ENCODE data around the gene PGS1.

Gene PGS1

DNA sequence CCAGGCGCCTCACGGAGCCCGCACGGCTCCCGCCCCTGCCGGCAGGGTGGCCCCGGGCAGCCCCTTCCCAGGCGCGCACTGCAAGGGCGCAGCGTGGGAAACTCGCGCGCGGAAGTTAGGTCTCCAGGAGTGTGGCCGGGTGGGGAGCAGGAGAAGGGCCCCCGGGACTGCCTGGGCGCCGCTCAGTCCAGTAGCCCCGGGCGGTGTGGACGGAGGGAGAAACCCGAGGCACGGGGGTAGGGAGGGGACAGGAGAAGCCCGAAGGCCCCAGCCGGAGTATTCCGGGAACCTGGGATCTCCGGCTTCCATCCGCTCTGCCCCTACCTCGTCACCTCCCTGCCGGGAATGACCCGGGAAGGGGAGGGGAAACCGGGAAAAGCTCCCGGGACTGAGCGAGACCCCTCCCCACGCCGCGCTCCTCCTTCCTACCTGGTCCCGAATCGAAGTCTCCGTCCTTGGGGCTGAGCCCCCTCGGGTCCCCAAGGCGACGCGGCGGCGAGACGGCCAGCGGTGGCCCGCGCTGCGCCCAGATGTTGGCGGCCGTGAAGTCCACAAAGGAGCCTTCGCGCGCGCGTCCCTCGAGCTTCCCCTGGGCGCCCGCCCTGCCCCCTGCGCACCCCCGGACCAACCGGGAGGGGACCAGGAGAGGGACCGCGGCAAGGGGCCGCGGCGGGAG is 19.0 kb upstream of the PGS1 start:
- CTCF ChIA-PET: interaction anchor here (0.6 to 5.5 kb wide), 3 partner anchors 41 to 207 kb away, joined by 3 to 78 read pairs (median 13); no protein-coding TSS in a partner anchor
- TF ChIP-seq CTCF (conservative IDR thresholded peaks at IDR 0.05; ENCODE audit: low read depth): no peak
- H3K27ac ChIP-seq: peak overlapping the region; percentile 80
- no peak for DNase-seq (ENCODE audit: low spot score)
- POLR2A ChIA-PET (ENCODE audit: low non-redundant PET): interaction anchor here (0.5 kb wide), 1 partner anchor 105 kb away, joined by 3 read pairs; no protein-coding TSS in a partner anchor

GRCh38 chr17:78359997-78360370 is 18.5 kb upstream of the PGS1 start, which contains the start of gene SOCS3:
SOCS3 (minus strand) TSS chr17:78360077; CDS start chr17:78359095, 982 bp downstream.
- ChIA-PET CTCF (interaction anchor here (0.6 to 5.5 kb wide), 6 partner anchors 13 to 155 kb away, joined by 3 to 78 read pairs (median 5); no protein-coding TSS in a partner anchor), POLR2A (ENCODE audit: low non-redundant PET) (no interaction called here)
- TF ChIP-seq CTCF (conservative IDR thresholded peaks at IDR 0.05; ENCODE audit: low read depth): no peak
- H3K27ac ChIP-seq: peak within 1 kb of the TSS; percentile 80
- DNase-seq (ENCODE audit: low spot score): peak; percentile 95

DNA sequence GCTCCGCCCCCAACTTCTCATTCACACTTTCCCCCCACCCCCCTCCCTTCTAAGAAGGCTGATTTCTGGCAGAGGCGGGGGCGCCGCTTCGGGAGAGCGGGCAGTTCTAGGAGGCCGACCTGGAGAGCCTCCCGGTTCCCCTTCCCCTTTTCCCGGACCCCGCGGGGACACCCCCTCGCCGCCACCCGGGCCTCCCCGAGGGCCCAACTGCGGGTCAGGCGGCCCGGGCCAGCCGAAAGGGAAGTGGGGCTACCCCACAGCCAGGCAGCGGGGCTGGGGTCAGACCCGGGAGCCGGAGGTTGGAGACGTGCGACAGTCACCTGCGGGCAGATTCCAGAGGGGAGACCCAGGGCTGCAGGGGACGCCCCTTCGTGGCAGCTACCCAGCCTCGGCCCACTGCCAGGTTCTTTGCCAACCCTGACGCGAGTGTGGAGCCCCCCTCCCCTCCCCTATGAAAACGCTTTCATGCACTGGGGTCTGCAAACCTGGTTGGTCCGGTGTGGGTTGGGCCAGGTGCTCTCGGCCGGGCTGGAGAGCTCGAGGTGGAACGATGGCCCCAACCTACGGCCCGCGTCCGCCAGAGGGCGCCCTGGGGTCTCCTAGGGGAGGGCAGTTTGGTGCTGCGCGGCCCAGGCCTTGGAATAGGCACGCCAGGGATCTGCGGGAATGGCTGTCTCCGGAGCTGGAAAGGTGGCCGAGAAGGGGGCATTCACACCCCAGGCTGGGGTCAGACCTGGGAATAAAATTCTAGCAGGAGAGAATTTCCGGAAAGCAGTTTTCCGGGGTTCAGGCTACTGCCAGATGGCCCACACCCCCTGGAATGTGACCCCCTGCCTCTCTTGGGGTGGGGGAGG is 17.9 kb upstream of the PGS1 start:
- H3K27ac ChIP-seq: peak overlapping the region; percentile 80
- TF ChIP-seq CTCF (conservative IDR thresholded peaks at IDR 0.05; ENCODE audit: low read depth): peak; percentile 96
- ChIA-PET POLR2A (ENCODE audit: low non-redundant PET) (no interaction called here), CTCF (interaction anchor here (0.5 to 5.5 kb wide), 32 partner anchors 9 to 208 kb away, joined by 3 to 78 read pairs (median 4); no protein-coding TSS in a partner anchor)
- peak; percentile 91 for DNase-seq (ENCODE audit: low spot score)

DNA sequence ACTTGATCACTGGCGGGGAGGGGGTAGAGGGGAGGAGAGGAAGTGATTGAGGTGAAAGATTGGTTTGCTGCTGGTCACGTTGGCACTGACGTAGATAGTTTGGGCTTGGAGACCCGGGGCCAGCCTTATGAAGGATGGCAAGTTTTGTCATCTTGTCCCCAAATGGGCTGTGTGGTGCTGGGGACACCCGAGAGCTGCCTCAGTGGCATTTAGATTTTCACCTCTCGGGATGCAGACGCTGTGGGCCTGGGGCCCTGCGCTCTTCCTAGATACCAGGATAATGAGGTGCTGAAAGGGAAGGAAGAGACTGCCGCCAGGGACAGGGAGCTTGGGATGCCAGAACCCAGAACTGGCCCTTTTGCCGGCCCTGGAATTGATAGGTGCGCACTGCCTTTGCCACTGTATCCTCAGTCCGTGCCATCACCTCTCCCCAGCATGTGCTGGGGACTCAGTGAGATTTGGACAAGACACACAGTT is 17.2 kb upstream of the PGS1 start:
- no peak for TF ChIP-seq CTCF (conservative IDR thresholded peaks at IDR 0.05; ENCODE audit: low read depth)
- ChIA-PET POLR2A (ENCODE audit: low non-redundant PET) (no interaction called here), CTCF (interaction anchor here (0.5 to 5.5 kb wide), 22 partner anchors 8 to 209 kb away, joined by 3 to 78 read pairs (median 4); no protein-coding TSS in a partner anchor)
- H3K27ac ChIP-seq: peak overlapping the region; percentile 80
- DNase-seq (ENCODE audit: low spot score): no peak

DNA sequence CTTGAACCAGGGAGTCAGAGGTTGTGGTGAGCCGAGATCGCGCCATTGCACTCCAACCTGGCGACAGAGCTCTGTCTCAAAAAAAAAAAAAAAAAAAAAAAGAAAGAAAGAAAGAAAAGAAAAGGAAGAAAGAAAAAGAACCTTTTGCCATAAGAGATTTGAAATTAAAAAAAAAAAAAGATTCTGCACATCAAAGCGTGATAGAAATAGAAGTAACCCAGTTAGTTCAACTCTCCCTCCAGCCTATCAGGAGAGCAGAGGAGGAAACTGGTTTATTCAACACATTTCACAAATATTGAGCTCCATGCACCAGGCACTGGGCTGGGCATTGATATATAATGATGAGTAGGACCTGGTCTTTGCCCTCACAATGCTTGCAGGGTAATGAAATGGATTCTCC is 16.2 kb upstream of the PGS1 start:
- DNase-seq (ENCODE audit: low spot score): no peak
- TF ChIP-seq CTCF (conservative IDR thresholded peaks at IDR 0.05; ENCODE audit: low read depth): no peak
- no peak overlapping the region for H3K27ac ChIP-seq
- POLR2A ChIA-PET (ENCODE audit: low non-redundant PET): no interaction called here
- CTCF ChIA-PET: interaction anchor here (1.3 to 5.5 kb wide), 3 partner anchors 46 to 111 kb away, joined by 3 to 78 read pairs (median 4); no protein-coding TSS in a partner anchor

DNA sequence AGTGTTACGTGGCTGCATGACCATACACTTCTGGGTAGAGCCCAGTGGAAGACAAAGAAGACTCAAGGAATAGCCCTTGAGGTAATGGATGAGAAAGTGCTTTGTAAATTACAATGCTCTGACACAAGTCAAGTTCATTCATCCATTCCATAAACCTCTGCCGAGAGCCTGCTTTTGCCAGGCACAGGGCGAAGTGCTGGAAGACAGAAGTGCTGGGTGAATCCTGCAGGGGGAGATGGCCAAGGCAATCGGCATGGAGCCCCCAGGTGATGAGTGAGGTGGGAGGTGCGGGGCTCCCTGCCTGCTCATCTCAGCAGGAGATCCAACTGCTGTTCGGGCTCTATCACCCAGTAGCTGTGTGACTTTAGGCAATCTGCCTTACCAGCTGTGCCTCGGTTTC is 15.8 kb upstream of the PGS1 start:
- ChIA-PET POLR2A (ENCODE audit: low non-redundant PET) (no interaction called here), CTCF (interaction anchor here (1.3 to 5.5 kb wide), 4 partner anchors 45 to 112 kb away, joined by 3 to 78 read pairs (median 4); no protein-coding TSS in a partner anchor)
- DNase-seq (ENCODE audit: low spot score): no peak
- no peak overlapping the region for H3K27ac ChIP-seq
- no peak for TF ChIP-seq CTCF (conservative IDR thresholded peaks at IDR 0.05; ENCODE audit: low read depth)
